Hepatocyte (in vitro differentiated cells): ENCODE results near the gene CC2D2A. TPM values are rescaled to one million over a fixed set of nuclear protein-coding genes. Genes with fewer than 3 reads are reported as not detected.
"Not testable (repeated sequence)": the region's sequence is repeated elsewhere in the genome, so short reads cannot be mapped to it uniquely, and the experiment has no call there.

ENCODE experiments used
- DNase-seq: peaks from one replicate; pipeline ENCODE4 v3.0.0-alpha.2; 2016; ENCODE audit warnings: low spot score
- H2AFZ ChIP-seq: fragments of 200-600 bp; sonication (generic); 2 replicates; pipeline ENCODE4 v1.6.0; 2016; ENCODE audit warnings: antibody characterized with exemption, mild to moderate bottlenecking
- H3K27ac ChIP-seq: fragments of 200-600 bp; sonication (generic); 2 replicates; pipeline ENCODE4 v1.5.1; 2016; ENCODE audit warnings: mild to moderate bottlenecking
- H3K27me3 ChIP-seq: fragments of 200-600 bp; sonication (generic); 2 replicates; pipeline ENCODE4 v1.6.1; 2016
- H3K36me3 ChIP-seq: fragments of 200-600 bp; sonication (generic); replicated peaks from 2 replicates; pipeline ENCODE4 v1.5.1; 2016; ENCODE audit warnings: low read depth; ENCODE audit not compliant: insufficient read depth
- H3K4me1 ChIP-seq: fragments of 200-600 bp; sonication (generic); 2 replicates; pipeline ENCODE4 v1.5.1; 2016; ENCODE audit warnings: mild to moderate bottlenecking, moderate library complexity; ENCODE audit not compliant: insufficient read depth
- H3K4me2 ChIP-seq: fragments of 200-600 bp; sonication (generic); 2 replicates; pipeline ENCODE4 v1.6.0; 2016
- H3K4me3 ChIP-seq: fragments of 200-600 bp; sonication (generic); 2 replicates; pipeline ENCODE4 v1.5.1; 2016; ENCODE audit warnings: mild to moderate bottlenecking
- H3K79me2 ChIP-seq: fragments of 200-600 bp; sonication (generic); 2 replicates; pipeline ENCODE4 v1.6.0; 2017; ENCODE audit warnings: mild to moderate bottlenecking
- H3K9me2 ChIP-seq: fragments of 200-600 bp; sonication (generic); replicated peaks from 2 replicates; pipeline ENCODE4 v1.6.0; 2017; ENCODE audit warnings: mild to moderate bottlenecking; ENCODE audit not compliant: insufficient read depth
- H3K9me3 ChIP-seq: fragments of 200-600 bp; sonication (generic); 2 replicates; pipeline ENCODE4 v1.5.1; 2016; ENCODE audit warnings: low read depth, mild to moderate bottlenecking
- H4K20me1 ChIP-seq: fragments of 200-600 bp; sonication (generic); 2 replicates; pipeline ENCODE4 v1.6.0; 2016; ENCODE audit warnings: mild to moderate bottlenecking; ENCODE audit not compliant: insufficient read depth, poor library complexity, severe bottlenecking
- EZH2 ChIP-seq: fragments of 200-600 bp; sonication (generic); IDR thresholded peaks from 2 replicates; pipeline ENCODE4 v1.6.1; 2016; ENCODE audit warnings: antibody characterized with exemption, mild to moderate bottlenecking, borderline replicate concordance
- EZH2phosphoT487 ChIP-seq: fragments of 200-600 bp; sonication (generic); IDR thresholded peaks from one replicate; pipeline ENCODE4 v1.6.1; 2018; ENCODE audit warnings: antibody characterized with exemption, mild to moderate bottlenecking, low read depth, moderate library complexity; ENCODE audit not compliant: unreplicated experiment, severe bottlenecking
- WGBS: methylation state at CpG from one replicate; pipeline ENCODE4 v1.1.6; 2016; ENCODE audit warnings: low lambda C conversion rate; ENCODE audit errors: missing lambda C conversion rate; 5-methylcytosine and 5-hydroxymethylcytosine counted together
- polyA plus RNA-seq: library from polyadenylated mRNA; unstranded; fragments of >200 nt; fragmentation: Nextera tagmentation; extraction: Ambion mirVana; gene quantifications from 2 replicates; pipeline ENCODE4 v1.2.1, GENCODE V29; 2016
- total RNA-seq: library from RNA; depleted of rRNA; stranded (reverse); fragments of >200 nt; gene quantifications from 2 replicates; pipeline ENCODE4 v1.2.3, GENCODE V29; 2014
- TF ChIP-seq, protein P1 (sequence below): fragments of 200-600 bp; sonication (generic); IDR thresholded peaks from 2 replicates; pipeline ENCODE4 v1.5.1; 2016; ENCODE audit warnings: antibody characterized with exemption, mild to moderate bottlenecking; ENCODE audit not compliant: poor library complexity

Gene CC2D2A
- total and polyA plus RNA-seq, 2 experiments from 2014 or later: 6.8 to 33.6 TPM

DNA sequence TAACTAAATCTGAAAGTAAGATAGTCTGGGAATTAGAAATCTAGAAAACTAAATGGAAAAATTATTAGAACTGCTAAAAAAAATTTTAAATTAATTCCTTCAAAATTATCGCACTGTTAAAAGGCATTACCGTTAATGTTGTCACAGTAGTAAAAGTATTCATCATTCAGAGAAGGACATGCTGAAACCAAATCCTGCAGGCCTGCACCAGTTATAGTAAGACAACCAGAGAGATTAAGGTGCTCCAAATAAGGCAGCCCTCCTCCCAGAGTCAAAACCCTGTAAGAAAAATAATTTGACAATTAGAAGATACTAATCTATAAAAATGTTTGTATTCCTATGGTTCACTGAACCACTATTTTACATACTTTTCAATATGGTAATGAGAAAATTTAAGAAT lies 142.5 kb downstream of the CC2D2A start:
- Histone ChIP-seq H2AFZ (no peak overlapping the region), H3K9me2 (no peaks in the 10 kb centered on the region), H3K27me3 (no peaks in the 10 kb centered on the region), H3K27ac (no peak overlapping the region), H4K20me1 (peaks cover 6% of the 10 kb centered on the region), H3K4me2 (no peak overlapping the region), H3K4me1 (no peaks in the 10 kb centered on the region), H3K4me3 (no peak overlapping the region), H3K9me3 (no peaks in the 10 kb centered on the region), H3K79me2 (peaks cover 28% of the 10 kb centered on the region), H3K36me3 (no peaks in the 10 kb centered on the region)
- 98% methylated on average over 2 of the region's 2 CpGs for WGBS
- no peak for DNase-seq
- TF ChIP-seq EZH2 (no peak), EZH2phosphoT487 (no peak)
- TF ChIP-seq, protein P1, sequence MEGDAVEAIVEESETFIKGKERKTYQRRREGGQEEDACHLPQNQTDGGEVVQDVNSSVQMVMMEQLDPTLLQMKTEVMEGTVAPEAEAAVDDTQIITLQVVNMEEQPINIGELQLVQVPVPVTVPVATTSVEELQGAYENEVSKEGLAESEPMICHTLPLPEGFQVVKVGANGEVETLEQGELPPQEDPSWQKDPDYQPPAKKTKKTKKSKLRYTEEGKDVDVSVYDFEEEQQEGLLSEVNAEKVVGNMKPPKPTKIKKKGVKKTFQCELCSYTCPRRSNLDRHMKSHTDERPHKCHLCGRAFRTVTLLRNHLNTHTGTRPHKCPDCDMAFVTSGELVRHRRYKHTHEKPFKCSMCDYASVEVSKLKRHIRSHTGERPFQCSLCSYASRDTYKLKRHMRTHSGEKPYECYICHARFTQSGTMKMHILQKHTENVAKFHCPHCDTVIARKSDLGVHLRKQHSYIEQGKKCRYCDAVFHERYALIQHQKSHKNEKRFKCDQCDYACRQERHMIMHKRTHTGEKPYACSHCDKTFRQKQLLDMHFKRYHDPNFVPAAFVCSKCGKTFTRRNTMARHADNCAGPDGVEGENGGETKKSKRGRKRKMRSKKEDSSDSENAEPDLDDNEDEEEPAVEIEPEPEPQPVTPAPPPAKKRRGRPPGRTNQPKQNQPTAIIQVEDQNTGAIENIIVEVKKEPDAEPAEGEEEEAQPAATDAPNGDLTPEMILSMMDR: no peak

DNA sequence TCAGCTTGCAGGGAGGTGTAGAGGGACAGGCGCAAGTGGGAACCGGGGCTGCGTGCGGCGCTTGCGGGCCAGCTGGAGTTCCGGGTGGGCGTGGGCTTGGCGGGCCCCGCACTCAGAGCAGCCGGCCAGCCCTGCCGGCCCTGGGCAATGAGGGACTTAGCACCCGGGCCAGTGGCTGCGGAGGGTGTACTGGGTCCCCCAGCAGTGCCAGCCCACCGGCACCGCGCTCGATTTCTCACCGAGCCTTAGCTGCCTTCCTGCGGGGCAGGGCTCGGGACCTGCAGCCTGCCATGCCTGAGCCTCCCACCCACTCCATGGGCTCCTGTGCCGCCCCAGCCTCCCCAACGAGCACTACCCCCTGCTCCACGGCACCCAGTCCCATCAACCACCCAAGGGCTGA lies 145.2 kb downstream of the CC2D2A start:
- not testable (repeated sequence) for H3K4me1 ChIP-seq, H3K27ac ChIP-seq, H2AFZ ChIP-seq, H3K36me3 ChIP-seq, H3K9me2 ChIP-seq, H3K4me3 ChIP-seq, H3K9me3 ChIP-seq, H3K4me2 ChIP-seq, H4K20me1 ChIP-seq, H3K27me3 ChIP-seq, DNase-seq
- peaks cover 56% of the 10 kb centered on the region for H3K79me2 ChIP-seq
- WGBS: 98% methylated on average over 17 of the region's 24 CpGs

DNA sequence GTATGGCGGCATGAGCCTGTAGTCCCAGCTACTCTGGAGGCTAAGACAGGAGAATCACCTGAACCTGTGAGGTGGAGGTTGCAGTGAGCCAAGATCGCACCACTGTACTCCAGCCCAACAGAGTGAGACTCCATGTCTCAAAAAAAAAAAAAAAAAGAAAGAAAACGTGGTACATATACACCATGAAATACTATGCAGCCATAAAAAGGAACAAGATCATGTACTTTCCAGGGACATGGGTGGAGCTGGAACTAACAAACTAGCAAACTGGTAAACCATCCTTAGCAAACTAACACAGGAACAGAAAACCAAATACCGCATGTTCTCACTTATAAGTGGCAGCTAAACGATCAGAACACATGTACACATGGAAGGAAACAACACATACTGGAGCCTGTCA lies 147.7 kb downstream of the CC2D2A start:
- not testable (repeated sequence) for DNase-seq, H4K20me1 ChIP-seq, H3K4me1 ChIP-seq, H2AFZ ChIP-seq, H3K4me2 ChIP-seq, H3K27ac ChIP-seq, H3K4me3 ChIP-seq, H3K36me3 ChIP-seq, H3K9me2 ChIP-seq, H3K27me3 ChIP-seq
- Histone ChIP-seq H3K79me2 (peaks cover 76% of the 10 kb centered on the region), H3K9me3 (peaks cover 15% of the 10 kb centered on the region)
- 95% methylated on average over 5 of the region's 5 CpGs for WGBS

DNA sequence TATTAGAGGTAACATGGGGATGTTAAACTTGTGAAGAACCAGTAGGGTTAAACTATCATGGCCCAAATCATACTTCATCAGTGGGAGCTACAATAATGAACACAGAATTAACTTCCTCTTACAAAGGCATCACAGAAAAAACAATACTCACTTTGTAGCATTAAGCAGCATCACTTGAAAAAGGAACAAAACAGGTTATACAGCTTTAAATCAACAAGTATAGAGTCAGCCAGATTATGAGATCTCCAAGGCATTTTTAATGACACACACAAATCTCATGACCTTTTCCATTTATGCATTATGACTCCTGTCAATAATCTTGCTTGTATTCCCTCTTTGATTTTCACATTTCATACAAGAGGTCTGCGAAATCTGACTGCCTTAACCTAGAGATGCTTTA lies 167.1 kb downstream of the CC2D2A start:
- Histone ChIP-seq H3K9me3 (no peaks in the 10 kb centered on the region), H3K27me3 (no peaks in the 10 kb centered on the region), H2AFZ (no peak overlapping the region), H3K27ac (no peak overlapping the region), H3K4me3 (no peak overlapping the region), H3K36me3 (peaks cover 4% of the 10 kb centered on the region), H4K20me1 (peaks cover 4% of the 10 kb centered on the region), H3K4me1 (no peaks in the 10 kb centered on the region), H3K4me2 (no peak overlapping the region), H3K9me2 (no peaks in the 10 kb centered on the region), H3K79me2 (peaks cover 62% of the 10 kb centered on the region)
- DNase-seq: no peak
- no peak for TF ChIP-seq EZH2
- no peak for TF ChIP-seq EZH2phosphoT487
- TF ChIP-seq, protein P1: no peak
- WGBS: 100% methylated on average over 1 of the region's 1 CpG

DNA sequence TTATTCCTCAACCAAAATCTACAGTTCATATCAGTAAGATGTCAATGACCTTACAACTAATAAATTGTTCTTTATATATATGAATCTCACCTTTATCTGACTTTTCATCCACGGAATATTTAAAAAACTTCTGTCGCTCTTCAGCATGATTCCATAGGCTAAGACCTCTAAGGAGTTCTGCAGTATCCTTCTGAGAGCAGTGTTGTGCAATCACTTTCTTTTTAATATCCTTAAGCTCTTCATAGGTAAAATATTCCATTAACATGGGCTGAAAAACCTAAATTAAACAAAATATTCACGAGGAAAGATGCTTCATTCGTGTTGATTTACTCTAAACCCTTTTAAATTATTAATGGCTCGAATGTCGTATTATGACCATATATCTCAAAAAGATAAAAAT lies 168.7 kb downstream of the CC2D2A start:
- no peak overlapping the region for H2AFZ ChIP-seq
- DNase-seq: no peak
- H3K79me2 ChIP-seq: peaks cover 76% of the 10 kb centered on the region
- no peaks in the 10 kb centered on the region for H3K9me3 ChIP-seq
- H3K4me3 ChIP-seq: no peak overlapping the region
- TF ChIP-seq, protein P1: no peak
- no peak for TF ChIP-seq EZH2phosphoT487
- no peaks in the 10 kb centered on the region for H3K9me2 ChIP-seq
- no peaks in the 10 kb centered on the region for H3K27me3 ChIP-seq
- H3K4me2 ChIP-seq: no peak overlapping the region
- H3K4me1 ChIP-seq: no peaks in the 10 kb centered on the region
- WGBS: 94% methylated on average over 6 of the region's 6 CpGs
- H3K27ac ChIP-seq: no peak overlapping the region
- H4K20me1 ChIP-seq: peaks cover 17% of the 10 kb centered on the region
- peaks cover 4% of the 10 kb centered on the region for H3K36me3 ChIP-seq
